ENCODE results near the gene APOL2. TPM values are rescaled to one million over a fixed set of nuclear protein-coding genes. Genes with fewer than 3 reads are reported as not detected.
"Not testable (repeated sequence)": the region's sequence is repeated elsewhere in the genome, so short reads cannot be mapped to it uniquely, and the experiment has no call there.

The APOL2 gene, protein sequence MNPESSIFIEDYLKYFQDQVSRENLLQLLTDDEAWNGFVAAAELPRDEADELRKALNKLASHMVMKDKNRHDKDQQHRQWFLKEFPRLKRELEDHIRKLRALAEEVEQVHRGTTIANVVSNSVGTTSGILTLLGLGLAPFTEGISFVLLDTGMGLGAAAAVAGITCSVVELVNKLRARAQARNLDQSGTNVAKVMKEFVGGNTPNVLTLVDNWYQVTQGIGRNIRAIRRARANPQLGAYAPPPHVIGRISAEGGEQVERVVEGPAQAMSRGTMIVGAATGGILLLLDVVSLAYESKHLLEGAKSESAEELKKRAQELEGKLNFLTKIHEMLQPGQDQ
- 43.4 and 57.9 TPM in 2 replicates for total RNA-seq (2014; rRNA removed; shearing (Covaris generic); ENCODE audit: low replicate concordance)

DNA sequence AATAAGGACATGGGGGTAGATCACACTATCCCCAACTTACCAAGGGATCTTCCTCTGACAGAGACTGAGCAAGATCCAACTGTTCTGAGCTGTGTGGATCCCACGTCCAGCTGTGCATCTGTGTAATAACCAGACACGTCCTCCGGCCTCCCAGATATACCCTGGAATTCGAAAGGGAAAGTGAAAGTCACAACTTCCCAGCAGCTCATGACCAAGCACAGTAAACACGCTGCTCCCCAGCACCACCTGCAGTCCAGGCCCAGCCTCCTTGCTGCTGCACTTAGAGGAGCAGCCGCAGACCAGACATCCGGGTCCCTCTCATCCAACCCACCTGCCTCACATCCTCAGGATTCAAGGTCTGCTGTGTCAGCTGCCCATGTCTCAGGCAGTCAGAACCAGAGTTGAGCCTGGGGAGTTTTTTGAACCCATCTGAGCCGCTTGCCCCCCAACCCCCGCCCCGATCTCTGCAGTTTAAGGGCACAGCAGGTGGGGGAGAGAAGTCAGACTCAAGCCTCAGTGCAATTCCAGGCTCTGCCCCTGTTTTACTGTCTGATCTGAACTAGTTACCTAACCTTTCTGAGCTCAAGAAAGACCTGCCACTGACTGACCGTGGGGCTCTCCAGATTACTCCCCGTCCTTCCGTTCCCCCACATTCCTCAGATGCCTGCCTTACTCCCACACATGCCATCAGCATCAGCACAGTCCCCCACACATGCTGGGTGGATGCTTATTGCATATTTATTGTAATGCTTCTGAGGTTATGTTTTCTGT is at the start of gene APOL2:
Gene APOL2 (minus strand): TSS at position 127 of the 771 bp plus-strand sequence. CDS start 6,365 bp downstream, outside the sequence.
- peak; percentile 92 for DNase-seq
- Histone ChIP-seq H3K9me3 (no peaks in the 10 kb centered on the region), H3K27me3 (no peaks in the 10 kb centered on the region), H3K36me3 (peaks cover 27% of the 10 kb centered on the region), H3K4me3 (peak within 1 kb of the TSS; percentile 65)

DNA sequence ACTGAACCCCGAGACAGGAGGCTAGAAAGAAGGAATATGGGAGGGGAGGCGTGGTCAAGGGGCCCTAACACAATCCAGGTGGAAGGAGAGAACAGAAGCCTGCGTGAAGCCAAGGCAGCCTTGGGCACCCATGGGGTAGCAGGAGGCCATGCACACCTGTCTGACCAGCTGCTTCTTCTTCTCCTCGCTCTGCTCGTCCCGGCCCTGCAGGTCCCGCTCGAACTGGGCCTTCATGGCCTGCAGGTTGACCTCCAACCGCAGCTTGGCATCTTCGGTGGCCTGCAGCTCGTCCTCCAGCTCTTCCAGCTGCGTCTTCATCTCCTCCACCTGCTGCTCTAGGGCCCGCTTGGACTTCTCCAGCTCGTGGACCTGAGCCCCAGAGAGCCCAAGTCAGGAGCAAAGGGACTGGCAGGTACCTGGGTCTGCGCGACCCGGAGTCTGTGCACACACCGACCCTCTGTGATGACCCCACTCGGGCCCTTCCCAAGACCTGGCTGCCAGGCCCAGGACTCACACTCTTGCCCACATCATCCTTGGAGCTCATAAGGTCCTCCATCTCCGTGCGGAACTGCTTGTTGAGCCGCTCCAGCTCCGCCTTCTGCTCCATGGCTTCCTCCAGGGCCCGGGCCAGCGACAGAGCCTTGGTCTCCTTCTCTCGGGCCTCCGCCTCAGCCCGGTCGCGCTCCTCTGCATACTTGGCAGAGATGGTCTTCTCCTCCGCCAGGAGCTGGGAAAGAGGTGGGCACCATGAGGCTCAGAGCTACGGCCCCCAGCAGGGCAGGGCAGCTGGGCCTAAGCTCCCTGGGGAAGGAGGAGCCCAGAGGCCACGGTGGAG is 49.5 kb upstream of the APOL2 start:
- Histone ChIP-seq H3K4me3 (no peak overlapping the region), H3K9me3 (no peaks in the 10 kb centered on the region), H3K36me3 (peaks cover 85% of the 10 kb centered on the region), H3K27me3 (no peaks in the 10 kb centered on the region)
- no peak for DNase-seq

DNA sequence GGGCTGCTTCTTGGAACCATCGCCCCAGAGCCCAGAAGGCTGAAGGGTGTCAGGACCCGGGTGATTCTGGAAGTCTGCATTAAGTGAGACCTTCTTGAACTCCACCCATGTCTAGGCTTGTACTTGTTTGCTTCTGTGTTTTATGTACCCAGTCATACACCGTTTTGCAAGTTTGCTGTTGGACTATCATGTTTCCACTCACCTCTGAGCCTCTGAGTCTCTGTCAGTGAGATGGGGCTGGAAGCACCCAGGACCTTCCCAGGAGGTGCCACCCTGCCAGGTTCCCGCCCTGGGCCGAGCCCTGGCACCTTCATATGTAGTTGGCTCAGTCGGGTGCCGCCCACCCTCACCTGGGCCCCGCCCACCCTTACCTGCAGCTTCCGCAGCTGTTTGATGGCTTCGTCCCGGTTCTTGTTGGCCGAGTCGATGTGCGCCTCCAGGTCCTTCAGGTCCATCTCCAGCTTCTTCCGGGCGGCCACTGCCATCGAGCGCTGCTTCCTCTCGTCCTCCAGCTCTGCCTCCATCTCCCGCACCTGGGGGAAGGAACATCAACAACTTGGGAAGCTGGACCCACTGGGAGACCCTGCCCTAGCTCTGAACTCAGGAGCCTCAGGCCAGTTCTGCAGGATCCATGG is 48.7 kb upstream of the APOL2 start:
- peaks cover 83% of the 10 kb centered on the region for H3K36me3 ChIP-seq
- no peak for DNase-seq
- H3K4me3 ChIP-seq = no peak overlapping the region
- no peaks in the 10 kb centered on the region for H3K9me3 ChIP-seq
- no peaks in the 10 kb centered on the region for H3K27me3 ChIP-seq

GRCh38 chr22:36286096-36286957 is 47.0 kb upstream of the APOL2 start:
- Histone ChIP-seq H3K9me3 (no peaks in the 10 kb centered on the region), H3K27me3 (no peaks in the 10 kb centered on the region), H3K36me3 (peaks cover 85% of the 10 kb centered on the region), H3K4me3 (no peak overlapping the region)
- DNase-seq = peak; percentile 70

DNA sequence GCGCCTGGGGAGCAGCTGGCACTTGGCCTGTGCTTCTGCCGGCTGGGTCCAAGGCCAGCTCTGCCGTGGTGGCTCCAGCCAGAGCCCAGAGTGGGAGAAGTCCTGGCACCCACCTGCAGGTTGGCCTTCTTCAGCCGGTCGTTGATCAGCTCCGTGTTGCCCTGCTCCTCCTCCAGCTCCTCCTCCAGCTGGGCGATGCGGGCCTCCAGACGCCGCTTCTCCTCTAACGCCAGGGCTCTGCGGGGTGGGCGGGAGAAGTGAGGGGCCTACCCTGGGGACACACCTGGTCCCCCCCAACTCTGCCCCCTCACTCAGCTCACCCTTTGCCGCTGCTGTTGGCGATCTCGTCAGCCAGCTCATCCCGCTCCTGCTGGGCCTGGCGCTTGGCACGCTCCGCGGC is 46.2 kb upstream of the APOL2 start:
- H3K36me3 ChIP-seq = peaks cover 90% of the 10 kb centered on the region
- no peak overlapping the region for H3K4me3 ChIP-seq
- no peaks in the 10 kb centered on the region for H3K27me3 ChIP-seq
- H3K9me3 ChIP-seq = no peaks in the 10 kb centered on the region
- DNase-seq = no peak

DNA sequence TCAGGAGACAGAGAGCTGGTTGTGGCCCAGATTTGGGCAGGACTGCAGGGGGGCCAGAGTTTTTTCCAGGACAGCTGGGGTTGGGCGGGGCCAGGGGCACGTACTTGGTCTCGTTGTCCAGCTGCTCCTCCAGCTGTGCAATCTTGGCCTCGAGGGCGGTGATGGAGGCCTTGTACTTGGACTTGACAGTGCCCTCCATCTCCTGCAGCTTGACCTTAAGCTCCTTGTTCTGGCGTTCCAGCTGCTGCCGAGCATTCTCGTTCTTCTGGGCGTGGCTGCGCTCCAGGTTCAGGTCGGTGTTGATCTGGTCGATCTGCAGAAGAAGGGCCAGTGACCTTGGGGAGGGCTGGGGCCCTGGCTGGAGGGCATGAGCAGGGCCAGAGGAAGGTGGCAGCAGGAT is 45.7 kb upstream of the APOL2 start:
- Histone ChIP-seq H3K27me3 (no peaks in the 10 kb centered on the region), H3K9me3 (no peaks in the 10 kb centered on the region), H3K4me3 (no peak overlapping the region), H3K36me3 (peaks cover 94% of the 10 kb centered on the region)
- no peak for DNase-seq

- Histone ChIP-seq H3K9me3 (no peaks in the 10 kb centered on the region), H3K36me3 (peaks cover 94% of the 10 kb centered on the region), H3K4me3 (no peak overlapping the region), H3K27me3 (no peaks in the 10 kb centered on the region)
- DNase-seq = no peak
Measured at GRCh38 chr22:36284171-36284571, 44.8 kb upstream of the APOL2 start.

DNA sequence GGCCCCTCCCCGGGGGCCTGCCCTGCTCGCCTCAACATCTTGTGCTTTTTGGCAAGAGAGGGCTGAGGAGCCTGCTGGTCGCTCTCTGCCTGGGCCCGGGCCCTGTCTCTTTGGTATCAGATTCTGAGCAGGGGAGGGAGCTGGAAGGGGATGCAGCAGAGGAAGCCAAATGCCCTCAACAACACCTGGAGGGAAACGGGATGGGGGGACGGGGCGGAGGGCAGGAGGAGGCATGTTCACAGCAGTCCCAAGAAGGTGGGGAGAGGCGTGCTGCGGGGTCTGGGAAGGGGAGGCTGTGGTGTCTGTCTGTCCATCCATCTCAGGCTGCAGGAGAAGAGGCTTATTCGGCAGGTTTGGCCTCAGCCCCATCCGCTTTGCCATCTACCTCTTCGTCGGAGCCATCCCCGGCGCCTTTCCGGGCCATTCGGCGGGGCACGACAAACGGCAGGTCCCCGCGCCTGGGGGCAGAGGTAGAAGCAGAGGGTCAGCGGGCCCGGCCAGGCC is 43.1 kb upstream of the APOL2 start:
- DNase-seq = no peak
- Histone ChIP-seq H3K36me3 (peaks cover 81% of the 10 kb centered on the region), H3K9me3 (no peaks in the 10 kb centered on the region), H3K4me3 (no peak overlapping the region), H3K27me3 (no peaks in the 10 kb centered on the region)

GRCh38 chr22:36281781-36282327 is 42.5 kb upstream of the APOL2 start:
- H3K9me3 ChIP-seq = no peaks in the 10 kb centered on the region
- H3K27me3 ChIP-seq = no peaks in the 10 kb centered on the region
- peaks cover 77% of the 10 kb centered on the region for H3K36me3 ChIP-seq
- no peak overlapping the region for H3K4me3 ChIP-seq
- DNase-seq = no peak

DNA sequence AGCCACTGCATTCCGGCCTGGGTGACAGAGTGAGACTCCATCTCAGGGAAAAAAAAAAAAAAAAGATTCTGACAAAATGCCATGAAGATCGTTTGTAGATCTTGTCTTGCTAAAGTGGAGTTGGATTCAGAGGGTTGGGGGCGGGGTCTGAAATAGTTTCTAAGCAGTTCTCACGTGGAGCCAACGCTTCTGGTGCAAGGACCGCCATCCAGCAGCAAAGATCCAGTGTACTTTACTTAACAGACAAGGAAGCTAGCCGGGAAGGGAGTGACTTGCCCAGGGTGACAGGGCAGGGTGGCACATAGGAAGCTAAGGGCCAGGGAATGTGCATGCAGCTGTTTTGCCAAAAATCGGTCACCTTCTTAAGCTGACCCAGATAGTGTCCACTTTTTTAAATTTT is 41.1 kb upstream of the APOL2 start:
- DNase-seq = no peak
- Histone ChIP-seq H3K36me3 (peaks cover 62% of the 10 kb centered on the region), H3K9me3 (no peaks in the 10 kb centered on the region), H3K27me3 (no peaks in the 10 kb centered on the region), H3K4me3 (no peak overlapping the region)

DNA sequence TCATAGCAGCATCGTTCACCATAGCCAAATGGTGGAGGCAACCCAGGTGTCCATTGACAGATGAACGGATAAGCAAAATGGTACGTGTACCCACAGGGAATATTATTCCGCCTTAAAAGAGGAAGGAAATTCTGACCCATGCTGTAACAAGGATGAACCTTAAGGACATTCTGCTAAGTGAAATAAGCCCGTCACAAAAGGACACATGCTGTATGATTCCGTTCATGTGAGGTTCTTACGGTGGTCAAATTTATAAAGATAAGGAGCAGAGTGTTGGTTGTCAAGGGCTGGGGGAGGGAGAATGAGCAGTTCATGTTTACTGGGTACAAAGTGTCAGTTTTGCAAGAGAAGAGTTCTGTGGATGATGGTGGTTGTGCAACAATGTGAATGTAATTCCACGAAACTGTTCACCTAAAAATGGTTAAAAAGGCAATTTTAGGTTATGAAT is 39.9 kb upstream of the APOL2 start:
- no peak for DNase-seq
- Histone ChIP-seq H3K36me3 (peaks cover 51% of the 10 kb centered on the region), H3K9me3 (no peaks in the 10 kb centered on the region), H3K27me3 (no peaks in the 10 kb centered on the region), H3K4me3 (no peak overlapping the region)

DNA sequence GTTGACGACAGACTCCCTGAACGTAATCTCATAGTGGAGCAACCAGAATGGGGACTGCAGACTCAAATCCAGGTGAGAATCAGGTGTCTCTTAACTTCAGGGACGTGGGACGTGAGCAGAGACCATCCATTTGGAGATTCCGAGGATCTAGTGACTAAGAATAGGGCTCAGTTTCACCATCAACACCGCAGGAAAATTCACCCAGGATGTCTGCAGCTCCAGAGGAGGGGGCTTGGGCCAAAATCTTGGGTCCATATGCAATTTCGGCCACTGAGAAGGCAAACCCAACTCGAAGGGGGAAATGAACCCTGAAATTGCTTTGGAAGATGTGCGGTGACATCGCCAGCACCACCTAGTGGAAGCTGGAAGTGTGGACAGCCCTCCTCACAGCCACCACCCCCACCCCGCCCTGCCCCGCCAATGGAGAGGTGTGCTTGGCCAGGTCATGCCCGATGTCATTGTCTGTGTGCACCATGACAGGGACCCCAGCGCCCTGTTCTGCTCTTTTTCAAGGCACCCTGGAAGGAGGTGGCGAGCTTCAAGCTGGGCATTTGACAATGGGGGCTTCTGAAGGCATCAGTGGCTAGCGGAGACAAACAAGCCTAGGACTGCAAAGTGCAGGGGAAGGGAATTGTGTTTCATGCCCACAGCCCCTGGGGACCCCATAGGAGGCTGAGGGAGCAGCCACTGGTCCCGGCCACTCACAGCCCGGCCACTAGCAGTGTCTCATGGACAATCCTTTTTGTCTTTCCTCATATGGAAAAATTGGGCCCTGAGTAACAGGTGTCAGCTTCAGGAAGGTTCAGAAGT is 38.4 kb upstream of the APOL2 start:
- DNase-seq = peak; percentile 37
- no peak overlapping the region for H3K4me3 ChIP-seq
- peaks cover 38% of the 10 kb centered on the region for H3K36me3 ChIP-seq
- no peaks in the 10 kb centered on the region for H3K27me3 ChIP-seq
- no peaks in the 10 kb centered on the region for H3K9me3 ChIP-seq

- H3K9me3 ChIP-seq = no peaks in the 10 kb centered on the region
- H3K4me3 ChIP-seq = no peak overlapping the region
- H3K36me3 ChIP-seq = peaks cover 8% of the 10 kb centered on the region
- DNase-seq = no peak
- no peaks in the 10 kb centered on the region for H3K27me3 ChIP-seq
Measured at GRCh38 chr22:36274531-36274930, 35.2 kb upstream of the APOL2 start.

DNA sequence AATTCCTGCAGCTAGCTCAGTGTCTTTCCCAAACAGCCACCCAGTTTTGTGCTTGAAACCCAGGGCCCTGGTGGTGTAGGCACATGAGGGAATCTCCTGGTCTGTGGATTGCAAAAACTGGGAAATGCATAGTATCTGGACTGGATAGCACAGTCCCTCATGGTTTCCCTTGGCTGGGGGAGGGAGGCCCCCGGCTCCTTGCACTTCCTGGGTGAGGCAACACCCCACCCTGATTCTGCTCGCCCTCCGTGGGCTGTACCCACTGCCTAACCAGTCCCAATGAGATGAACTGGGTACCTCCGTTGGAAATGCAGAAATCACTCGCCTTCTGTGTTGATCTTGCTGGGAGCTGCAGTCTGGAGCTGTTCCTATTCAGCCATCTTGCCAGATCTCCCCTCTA is 32.6 kb upstream of the APOL2 start:
- DNase-seq, H3K27me3 ChIP-seq, H3K9me3 ChIP-seq, H3K4me3 ChIP-seq, H3K36me3 ChIP-seq: not testable (repeated sequence)

GRCh38 chr22:36271231-36271630 is 31.9 kb upstream of the APOL2 start:
- H3K27me3 ChIP-seq, DNase-seq, H3K4me3 ChIP-seq, H3K36me3 ChIP-seq, H3K9me3 ChIP-seq: not testable (repeated sequence)
